Measurements from ENCODE around the gene CRYBA4.

GRCh38 chr22:26577081-26577480, 44.7 kb upstream of the CRYBA4 start:
- TF ChIP-seq CTCF (IDR thresholded peaks at IDR 0.05 in 2 of 3, conservative IDR thresholded peaks at IDR 0.05 in 1 of 3; ENCODE audit: control insufficient read depth in 2 of 3, extremely low read depth in 1 of 3, insufficient read depth in 1 of 3, low read depth in 3 of 3, low read length in 3 of 3) (no peak), FOS (IDR thresholded peaks at IDR 0.05; ENCODE audit: borderline replicate concordance, extremely low read depth, insufficient read length) (no peak)
